MCF 10A (cell line): ENCODE results near the gene CLCA1. TPM values are rescaled to one million over a fixed set of nuclear protein-coding genes. Genes with fewer than 3 reads are reported as not detected.

Experiments used
- BruUV-seq: library from RNA; stranded (reverse); fragments of 400-500 nt; replicated peaks from 2 replicates; lab custom pipeline; 2021; lab: Mats Ljungman, UMichigan
- CTCF ChIA-PET: fragments of 300-600 bp; sonication (Branson Sonifier 250); formaldehyde crosslinking; extraction: SDS; loops from one replicate; lab custom pipeline; 2021; ENCODE audit warnings: antibody characterized with exemption, inconsistent platforms; lab: Yijun Ruan, JAX
- POLR2A ChIA-PET: fragments of 300-600, 350-650 bp; sonication (Branson Sonifier 250); formaldehyde crosslinking; extraction: SDS; loops from one replicate; lab custom pipeline; 2020; ENCODE audit warnings: antibody characterized with exemption, inconsistent platforms; lab: Yijun Ruan, JAX
- DNase-seq: peaks from one replicate; pipeline ENCODE4 v3.0.0-alpha.2; 2018; ENCODE audit not compliant: unreplicated experiment
- H3K27ac Mint-ChIP-seq: one replicate; pipeline ENCODE4 v1.8.0; 2022; ENCODE audit warnings: mild to moderate bottlenecking, low read depth, mixed read lengths; ENCODE audit not compliant: unreplicated experiment
- H3K27me3 Mint-ChIP-seq: one replicate; pipeline ENCODE4 v1.8.0; 2022; ENCODE audit warnings: mixed read lengths; ENCODE audit not compliant: insufficient read depth, unreplicated experiment
- H3K36me3 Mint-ChIP-seq: one replicate; pipeline ENCODE4 v1.8.0; 2022; ENCODE audit warnings: mild to moderate bottlenecking, moderate library complexity, mixed read lengths; ENCODE audit not compliant: insufficient read depth, unreplicated experiment
- H3K4me1 Mint-ChIP-seq: one replicate; pipeline ENCODE4 v1.8.0; 2022; ENCODE audit warnings: mixed read lengths; ENCODE audit not compliant: insufficient read depth, unreplicated experiment
- H3K4me3 Mint-ChIP-seq: one replicate; pipeline ENCODE4 v1.8.0; 2022; ENCODE audit warnings: mild to moderate bottlenecking, moderate library complexity, mixed read lengths; ENCODE audit not compliant: unreplicated experiment
- H3K9me3 Mint-ChIP-seq: one replicate; pipeline ENCODE4 v1.8.0; 2022; ENCODE audit warnings: mixed read lengths; ENCODE audit not compliant: unreplicated experiment
- CTCF ChIP-seq: fragments of 200-600 bp; IDR thresholded peaks from one replicate; pipeline ENCODE4 v1.8.0; 2022; ENCODE audit warnings: antibody characterized with exemption, mild to moderate bottlenecking; ENCODE audit not compliant: unreplicated experiment
- intact Hi-C: fragments of 100-400 bp; cut with micrococcal nuclease; formaldehyde crosslinking; loops from 2 replicates; pipeline ENCODE4 v1.14.1; 2022
- total RNA-seq: library from RNA; stranded (reverse); gene quantifications from 2 replicates; pipeline ENCODE4 v1.2.3, GENCODE V29; 2022

Gene CLCA1
- total RNA-seq, 1 experiment from 2014 or later: not detected

- no TSS peak for BruUV-seq
- Mint-ChIP-seq H3K27ac (no peak overlapping the region), H3K36me3 (no peaks in the 10 kb centered on the region), H3K9me3 (no peaks in the 10 kb centered on the region), H3K4me1 (peaks cover 9% of the 10 kb centered on the region), H3K27me3 (no peaks in the 10 kb centered on the region), H3K4me3 (no peak overlapping the region)
- TF ChIP-seq CTCF: no peak
- POLR2A ChIA-PET: interaction anchor here (0.6 kb wide), 1 partner anchor 44 kb away, joined by 3 read pairs; no protein-coding TSS in a partner anchor
- CTCF ChIA-PET: interaction anchor here (0.7 to 5.7 kb wide), 9 partner anchors 9 to 722 kb away, joined by 3 to 39 read pairs (median 4); no protein-coding TSS in a partner anchor
- intact Hi-C loops: loop anchor here (5.0 kb wide), 1 partner anchor 565 kb away; no protein-coding TSS in a partner anchor
- DNase-seq: peak; percentile 29
These were observed 48.6 kb downstream of the CLCA1 start for GRCh38 chr1:86517336-86517735.

GRCh38 chr1:86520789-86521521 lies 52.2 kb downstream of the CLCA1 start:
- H3K36me3 Mint-ChIP-seq: no peaks in the 10 kb centered on the region
- POLR2A ChIA-PET: interaction anchor here (0.7 kb wide), 1 partner anchor 194 kb away, joined by 5 read pairs; no protein-coding TSS in a partner anchor
- TF ChIP-seq CTCF: no peak
- no peaks in the 10 kb centered on the region for H3K27me3 Mint-ChIP-seq
- CTCF ChIA-PET: interaction anchor here (0.6 to 2.1 kb wide), 4 partner anchors 13 to 46 kb away, joined by 3 to 11 read pairs (median 5); no protein-coding TSS in a partner anchor
- DNase-seq: no peak
- intact Hi-C loops: no loop called here
- H3K4me3 Mint-ChIP-seq: no peak overlapping the region
- no peak overlapping the region for H3K27ac Mint-ChIP-seq
- no peaks in the 10 kb centered on the region for H3K9me3 Mint-ChIP-seq
- no TSS peak for BruUV-seq
- H3K4me1 Mint-ChIP-seq: peaks cover 9% of the 10 kb centered on the region

GRCh38 chr1:86521522-86521891 lies 52.8 kb downstream of the CLCA1 start:
- Mint-ChIP-seq H3K9me3 (no peaks in the 10 kb centered on the region), H3K27ac (no peak overlapping the region), H3K4me1 (peaks cover 5% of the 10 kb centered on the region), H3K4me3 (no peak overlapping the region), H3K36me3 (no peaks in the 10 kb centered on the region), H3K27me3 (no peaks in the 10 kb centered on the region)
- no peak for DNase-seq
- intact Hi-C loops: no loop called here
- no TSS peak for BruUV-seq
- no peak for TF ChIP-seq CTCF
- CTCF ChIA-PET: interaction anchor here (2.3 kb wide), 1 partner anchor 19 kb away, joined by 11 read pairs; no protein-coding TSS in a partner anchor
- POLR2A ChIA-PET: interaction anchor here (0.7 kb wide), 1 partner anchor 193 kb away, joined by 5 read pairs; no protein-coding TSS in a partner anchor

GRCh38 chr1:86522240-86522639 lies 53.5 kb downstream of the CLCA1 start:
- intact Hi-C loops: no loop called here
- POLR2A ChIA-PET: no interaction called here

More at GRCh38 chr1:86522240-86522639, 53.5 kb downstream of the CLCA1 start:
- Mint-ChIP-seq H3K27me3 (no peaks in the 10 kb centered on the region), H3K4me1 (peaks cover 4% of the 10 kb centered on the region), H3K36me3 (no peaks in the 10 kb centered on the region), H3K27ac (no peak overlapping the region), H3K9me3 (no peaks in the 10 kb centered on the region), H3K4me3 (no peak overlapping the region)
- no peak for TF ChIP-seq CTCF
- CTCF ChIA-PET: interaction anchor here (0.6 to 2.3 kb wide), 3 partner anchors 11 to 23 kb away, joined by 3 to 11 read pairs (median 3); no protein-coding TSS in a partner anchor
- no peak for DNase-seq
- BruUV-seq: no TSS peak
